Astrocyte (in vitro differentiated cells and primary cell): Measurements from ENCODE around the gene PLK2. TPM values are rescaled to one million over a fixed set of nuclear protein-coding genes. Genes with fewer than 3 reads are reported as not detected.

Experiments used
- DNase-seq: peaks from one replicate; pipeline ENCODE4 v3.0.0-alpha.2; 2010; ENCODE audit warnings: low read depth
- FAIRE-seq: peaks from 2 replicates; lab custom pipeline; 2011; peaks lifted over from hg19 to GRCh38; lab: Jason Lieb, UNC
- H2AFZ ChIP-seq: 2 replicates; pipeline ENCODE4 v1.6.0; 2012; ENCODE audit warnings: low read depth, low read length, inconsistent platforms
- H3K27ac ChIP-seq: 2 replicates; pipeline ENCODE4 v1.5.1; 2011; ENCODE audit warnings: low read depth, low read length, inconsistent platforms
- H3K27me3 ChIP-seq: 2 replicates; pipeline ENCODE4 v1.6.0; 2011; ENCODE audit warnings: low read length, inconsistent platforms; ENCODE audit not compliant: insufficient read depth
- H3K36me3 ChIP-seq: 2 replicates; pipeline ENCODE4 v1.5.1; 2011; ENCODE audit warnings: low read length, inconsistent platforms; ENCODE audit not compliant: insufficient read depth
- H3K4me1 ChIP-seq: 2 replicates; pipeline ENCODE4 v1.5.1; 2011; ENCODE audit warnings: low read length, inconsistent platforms; ENCODE audit not compliant: insufficient read depth
- H3K4me2 ChIP-seq: 2 replicates; pipeline ENCODE4 v1.6.0; 2012; ENCODE audit warnings: low read length, inconsistent platforms
- H3K4me3 ChIP-seq: 2 replicates; pipeline ENCODE4 v1.5.1; 2011; ENCODE audit warnings: low read depth, mild to moderate bottlenecking, low read length, inconsistent platforms; ENCODE audit not compliant: insufficient read depth
- H3K79me2 ChIP-seq: 2 replicates; pipeline ENCODE4 v1.6.0; 2012; ENCODE audit warnings: mild to moderate bottlenecking, low read length, inconsistent platforms; ENCODE audit not compliant: insufficient read depth
- H3K9ac ChIP-seq: 2 replicates; pipeline ENCODE4 v1.6.0; 2012; ENCODE audit warnings: mild to moderate bottlenecking, low read length, inconsistent platforms
- H3K9me3 ChIP-seq: 2 replicates; pipeline ENCODE4 v1.5.1; 2012; ENCODE audit warnings: low read depth, mild to moderate bottlenecking, low read length, inconsistent platforms; ENCODE audit not compliant: insufficient read depth
- H4K20me1 ChIP-seq: 2 replicates; pipeline ENCODE4 v1.6.0; 2012; ENCODE audit warnings: low read length, inconsistent platforms; ENCODE audit not compliant: insufficient read depth
- H3K27ac Mint-ChIP-seq: one replicate; pipeline ENCODE4 v1.8.0; 2021; ENCODE audit warnings: mild to moderate bottlenecking, mixed read lengths; ENCODE audit not compliant: unreplicated experiment
- H3K27me3 Mint-ChIP-seq: one replicate; pipeline ENCODE4 v1.8.0; 2021; ENCODE audit warnings: low read depth, mixed read lengths; ENCODE audit not compliant: unreplicated experiment
- H3K36me3 Mint-ChIP-seq: one replicate; pipeline ENCODE4 v1.8.0; 2021; ENCODE audit warnings: low read depth, mixed read lengths; ENCODE audit not compliant: unreplicated experiment
- H3K4me1 Mint-ChIP-seq: one replicate; pipeline ENCODE4 v1.8.0; 2021; ENCODE audit warnings: low read depth, mixed read lengths; ENCODE audit not compliant: unreplicated experiment
- H3K4me3 Mint-ChIP-seq: one replicate; pipeline ENCODE4 v1.8.0; 2021; ENCODE audit warnings: mild to moderate bottlenecking, moderate library complexity, mixed read lengths; ENCODE audit not compliant: unreplicated experiment
- H3K9me3 Mint-ChIP-seq: one replicate; pipeline ENCODE4 v1.8.0; 2021; ENCODE audit warnings: mild to moderate bottlenecking, mixed read lengths; ENCODE audit not compliant: unreplicated experiment
- CTCF ChIP-seq: IDR thresholded peaks from 2 replicates; pipeline ENCODE4 v1.5.1; 2011; ENCODE audit warnings: low read depth, mild to moderate bottlenecking, inconsistent platforms, low read length, moderate library complexity; ENCODE audit not compliant: insufficient read depth
- EZH2 ChIP-seq: IDR thresholded peaks from 2 replicates; pipeline ENCODE4 v1.6.1; 2012; ENCODE audit warnings: mild to moderate bottlenecking, low read length, inconsistent platforms; ENCODE audit not compliant: insufficient read depth
- total RNA-seq: library from RNA; stranded (reverse); gene quantifications from 2 replicates; pipeline ENCODE4 v1.2.1, GENCODE V29; 2021

The PLK2 gene
- total RNA-seq, 1 donor from 2014 or later = 368 TPM

GRCh38 chr5:58437661-58438060 lies 22.2 kb downstream of the PLK2 start:
- no peak overlapping the region for H3K4me3 ChIP-seq
- TF ChIP-seq EZH2 (no peak), CTCF (no peak)
- Mint-ChIP-seq H3K36me3 (no peaks in the 10 kb centered on the region), H3K4me1 (no peaks in the 10 kb centered on the region), H3K27ac (no peak overlapping the region), H3K4me3 (no peak overlapping the region), H3K27me3 (no peaks in the 10 kb centered on the region), H3K9me3 (no peaks in the 10 kb centered on the region)
- no peaks in the 10 kb centered on the region for H4K20me1 ChIP-seq
- H2AFZ ChIP-seq = no peak overlapping the region
- no peak overlapping the region for H3K27ac ChIP-seq
- DNase-seq = no peak
- no peaks in the 10 kb centered on the region for H3K79me2 ChIP-seq
- FAIRE-seq = no peak
- no peaks in the 10 kb centered on the region for H3K4me1 ChIP-seq
- H3K27me3 ChIP-seq = no peaks in the 10 kb centered on the region
- H3K36me3 ChIP-seq = no peaks in the 10 kb centered on the region
- no peak overlapping the region for H3K9ac ChIP-seq
- no peaks in the 10 kb centered on the region for H3K9me3 ChIP-seq
- H3K4me2 ChIP-seq = no peak overlapping the region

- FAIRE-seq = no peak
- H3K4me2 ChIP-seq = no peak overlapping the region
- H3K9ac ChIP-seq = no peak overlapping the region
- no peaks in the 10 kb centered on the region for H4K20me1 ChIP-seq
- Mint-ChIP-seq H3K4me1 (no peaks in the 10 kb centered on the region), H3K9me3 (no peaks in the 10 kb centered on the region), H3K27me3 (no peaks in the 10 kb centered on the region), H3K27ac (no peak overlapping the region), H3K4me3 (no peak overlapping the region), H3K36me3 (no peaks in the 10 kb centered on the region)
- H3K27me3 ChIP-seq = no peaks in the 10 kb centered on the region
- H2AFZ ChIP-seq = no peak overlapping the region
- no peaks in the 10 kb centered on the region for H3K36me3 ChIP-seq
- H3K9me3 ChIP-seq = no peaks in the 10 kb centered on the region
- no peak for DNase-seq
- TF ChIP-seq CTCF = no peak
- no peak for TF ChIP-seq EZH2
- H3K27ac ChIP-seq = no peak overlapping the region
- no peak overlapping the region for H3K4me3 ChIP-seq
- H3K4me1 ChIP-seq = no peaks in the 10 kb centered on the region
- no peaks in the 10 kb centered on the region for H3K79me2 ChIP-seq
Observed at GRCh38 chr5:58431832-58432231, 28.1 kb downstream of the PLK2 start.

GRCh38 chr5:58412932-58413331 lies 47.0 kb downstream of the PLK2 start:
- Histone ChIP-seq H3K36me3 (no peaks in the 10 kb centered on the region), H3K79me2 (no peaks in the 10 kb centered on the region), H3K27ac (no peak overlapping the region), H4K20me1 (no peaks in the 10 kb centered on the region), H3K9me3 (no peaks in the 10 kb centered on the region), H3K4me2 (no peak overlapping the region), H3K4me3 (no peak overlapping the region), H2AFZ (no peak overlapping the region), H3K9ac (no peak overlapping the region), H3K4me1 (peaks cover 8% of the 10 kb centered on the region), H3K27me3 (no peaks in the 10 kb centered on the region)
- Mint-ChIP-seq H3K27ac (no peak overlapping the region), H3K4me3 (no peak overlapping the region), H3K4me1 (peaks cover 42% of the 10 kb centered on the region), H3K36me3 (no peaks in the 10 kb centered on the region), H3K9me3 (no peaks in the 10 kb centered on the region), H3K27me3 (peaks cover 3% of the 10 kb centered on the region)
- FAIRE-seq = no peak
- no peak for TF ChIP-seq CTCF
- TF ChIP-seq EZH2 = no peak
- peak; percentile 15 for DNase-seq
